H9 (cell line): ENCODE measurements around the gene NAPB. TPM values are rescaled to one million over a fixed set of nuclear protein-coding genes. Genes with fewer than 3 reads are reported as not detected.

Source experiments
- DNase-seq: peaks from one replicate; pipeline ENCODE4 v3.0.0-alpha.2; 2017
- H2AFZ ChIP-seq: one replicate; pipeline ENCODE4 v1.6.1; 2013; ENCODE audit warnings: mild to moderate bottlenecking, low read length, control low read depth, moderate library complexity
- H2AK5ac ChIP-seq: 2 replicates; pipeline ENCODE4 v1.6.1; 2013; ENCODE audit warnings: low read length, control low read depth, mixed read lengths; ENCODE audit not compliant: insufficient read length
- H2BK120ac ChIP-seq: one replicate; pipeline ENCODE4 v1.6.1; 2013; ENCODE audit warnings: low read depth, mild to moderate bottlenecking, low read length, control low read depth, inconsistent platforms; ENCODE audit not compliant: poor library complexity, severe bottlenecking
- H2BK12ac ChIP-seq: 2 replicates; pipeline ENCODE4 v1.6.1; 2013; ENCODE audit warnings: low read length, control low read depth, mixed read lengths, low read depth; ENCODE audit not compliant: insufficient read length
- H2BK15ac ChIP-seq: 2 replicates; pipeline ENCODE4 v1.6.1; 2013; ENCODE audit warnings: low read depth, low read length, control low read depth
- H2BK20ac ChIP-seq: one replicate; pipeline ENCODE4 v1.6.1; 2013; ENCODE audit warnings: low read depth, mild to moderate bottlenecking, low read length, control low read depth, inconsistent platforms; ENCODE audit not compliant: poor library complexity, severe bottlenecking
- H2BK5ac ChIP-seq: 2 replicates; pipeline ENCODE4 v1.6.1; 2013; ENCODE audit warnings: low read length, control low read depth, mixed read lengths; ENCODE audit not compliant: insufficient read length
- H3K14ac ChIP-seq: 2 replicates; pipeline ENCODE4 v1.6.1; 2013; ENCODE audit warnings: low read length, control low read depth; ENCODE audit not compliant: insufficient read depth
- H3K18ac ChIP-seq: 2 replicates; pipeline ENCODE4 v1.6.1; 2013; ENCODE audit warnings: low read depth, mild to moderate bottlenecking, mixed read lengths, low read length, control low read depth; ENCODE audit not compliant: insufficient read length
- H3K23ac ChIP-seq: 2 replicates; pipeline ENCODE4 v1.6.1; 2013; ENCODE audit warnings: low read length, control low read depth, mixed read lengths, low read depth; ENCODE audit not compliant: insufficient read length
- H3K23me2 ChIP-seq: 2 replicates; pipeline ENCODE4 v1.6.1; 2013; ENCODE audit warnings: low read depth, mild to moderate bottlenecking, mixed read lengths, low read length, control low read depth; ENCODE audit not compliant: insufficient read length, poor library complexity, severe bottlenecking
- H3K27ac ChIP-seq: 2 replicates; pipeline ENCODE4 v1.5.1; 2013; ENCODE audit warnings: low read length, control low read depth, mixed read lengths, low read depth; ENCODE audit not compliant: insufficient read length
- H3K27me3 ChIP-seq: 2 replicates; pipeline ENCODE4 v1.6.1; 2013; ENCODE audit warnings: low read length, control low read depth, inconsistent platforms; ENCODE audit not compliant: insufficient read depth
- H3K4ac ChIP-seq: 2 replicates; pipeline ENCODE4 v1.6.1; 2013; ENCODE audit warnings: low read depth, mild to moderate bottlenecking, control low read depth, inconsistent platforms, low read length, moderate library complexity
- H3K4me1 ChIP-seq: 2 replicates; pipeline ENCODE4 v1.6.1; 2013; ENCODE audit warnings: low read length, control low read depth, inconsistent platforms; ENCODE audit not compliant: insufficient read depth
- H3K4me2 ChIP-seq: 2 replicates; pipeline ENCODE4 v1.6.1; 2013; ENCODE audit warnings: low read length, control low read depth, mixed read lengths; ENCODE audit not compliant: insufficient read length, insufficient read depth
- H3K56ac ChIP-seq: 2 replicates; pipeline ENCODE4 v1.6.1; 2013; ENCODE audit warnings: low read depth, mild to moderate bottlenecking, mixed read lengths, low read length, control low read depth; ENCODE audit not compliant: insufficient read length
- H3K79me1 ChIP-seq: 2 replicates; pipeline ENCODE4 v1.6.1; 2013; ENCODE audit warnings: low read depth, mild to moderate bottlenecking, moderate library complexity, low read length, control low read depth, inconsistent platforms; ENCODE audit not compliant: insufficient read depth, poor library complexity, severe bottlenecking
- H3K79me2 ChIP-seq: 2 replicates; pipeline ENCODE4 v1.6.1; 2013; ENCODE audit warnings: low read length, control low read depth, inconsistent platforms; ENCODE audit not compliant: insufficient read depth
- H3K9ac ChIP-seq: 2 replicates; pipeline ENCODE4 v1.6.1; 2013; ENCODE audit warnings: low read length, control low read depth, mixed read lengths; ENCODE audit not compliant: insufficient read length; ENCODE audit errors: extremely low read depth
- H3K9me3 ChIP-seq: one replicate; pipeline ENCODE4 v1.6.1; 2013; ENCODE audit warnings: low read depth, low read length, inconsistent platforms; ENCODE audit not compliant: control insufficient read depth
- H3T11ph ChIP-seq: one replicate; pipeline ENCODE4 v1.6.1; 2013; ENCODE audit warnings: mild to moderate bottlenecking, low read length, control low read depth, inconsistent platforms
- H4K20me1 ChIP-seq: one replicate; pipeline ENCODE4 v1.6.1; 2013; ENCODE audit not compliant: control insufficient read depth, insufficient read length, insufficient read depth
- H4K5ac ChIP-seq: 2 replicates; pipeline ENCODE4 v1.6.1; 2013; ENCODE audit warnings: low read depth, mild to moderate bottlenecking, mixed read lengths, low read length, control low read depth; ENCODE audit not compliant: insufficient read length
- H4K8ac ChIP-seq: replicated peaks from 2 replicates; pipeline ENCODE4 v1.6.1; 2013; ENCODE audit warnings: low read length, control low read depth, mixed read lengths, low read depth; ENCODE audit not compliant: insufficient read length
- H4K91ac ChIP-seq: 2 replicates; pipeline ENCODE4 v1.6.1; 2013; ENCODE audit warnings: low read depth, mild to moderate bottlenecking, moderate library complexity, mixed read lengths, low read length, control low read depth; ENCODE audit not compliant: insufficient read length
- H3K27ac Mint-ChIP-seq, 3 experiments: 2 replicates in 2 of 3; 3 replicates in 1 of 3; pipeline ENCODE4 v1.8.0; 2020 to 2021; ENCODE audit warnings: mixed read lengths in 3 of 3, mild to moderate bottlenecking in 1 of 3, moderate library complexity in 1 of 3
- H3K27me3 Mint-ChIP-seq: 2 replicates; pipeline ENCODE4 v1.8.0; 2021; ENCODE audit warnings: low read depth, mild to moderate bottlenecking, moderate library complexity, mixed read lengths
- H3K36me3 Mint-ChIP-seq, 3 experiments: 2 replicates in 2 of 3; 3 replicates in 1 of 3; pipeline ENCODE4 v1.8.0; 2020 to 2021; ENCODE audit warnings: low read depth in 3 of 3, mixed read lengths in 3 of 3; ENCODE audit not compliant: insufficient read depth in 1 of 3
- H3K4me1 Mint-ChIP-seq, 2 experiments: 2 replicates each; pipeline ENCODE4 v1.8.0; 2020; ENCODE audit warnings: mixed read lengths in 2 of 2
- H3K4me3 Mint-ChIP-seq, 2 experiments: 2 replicates in 1 of 2; 3 replicates in 1 of 2; pipeline ENCODE4 v1.8.0; 2020 to 2021; ENCODE audit warnings: mild to moderate bottlenecking in 2 of 2, mixed read lengths in 2 of 2, moderate library complexity in 1 of 2
- H3K9me3 Mint-ChIP-seq, 2 experiments: 2 replicates in 1 of 2; 3 replicates in 1 of 2; pipeline ENCODE4 v1.8.0; 2020; ENCODE audit warnings: mild to moderate bottlenecking in 2 of 2, mixed read lengths in 2 of 2, moderate library complexity in 1 of 2
- CTCF ChIP-seq: fragments of 200-600 bp; sonication (generic); conservative IDR thresholded peaks from 3 replicates; pipeline ENCODE4 v1.8.0; 2021; ENCODE audit warnings: antibody characterized with exemption, mild to moderate bottlenecking
- WGBS: extraction: QIAGEN DNeasy Blood & Tissue Kit; methylation state at CpG from one replicate; pipeline ENCODE4 v1.1.7; 2013; ENCODE audit warnings: missing lambda C conversion rate, low lambda C conversion rate, mixed read lengths; ENCODE audit not compliant: insufficient read length; ENCODE audit errors: extremely low coverage; 5-methylcytosine and 5-hydroxymethylcytosine counted together
- total RNA-seq: library from RNA; stranded (reverse); gene quantifications from 2 replicates; pipeline ENCODE4 v1.2.1, GENCODE V29; 2021

The NAPB gene
- total RNA-seq, 1 experiment from 2014 or later: 10.4 TPM

GRCh38 chr20:23434521-23435313 lies 13.4 kb upstream of the NAPB start:
- no peaks in the 10 kb centered on the region for H3K23me2 ChIP-seq
- H3K9ac ChIP-seq: no peak overlapping the region
- H2BK5ac ChIP-seq: no peak overlapping the region
- no peak overlapping the region for H4K8ac ChIP-seq
- no peak overlapping the region for H3K18ac ChIP-seq
- no peak overlapping the region for H2AFZ ChIP-seq
- Mint-ChIP-seq H3K36me3 (no peaks in the 10 kb centered on the region), H3K27me3 (no peaks in the 10 kb centered on the region; the same call in 1 of the 2 replicates), H3K4me3 (no peak overlapping the region), H3K4me1 (peaks cover 0 to 4% of the 10 kb centered on the region in 2 experiments; a peak in 1 of 4 replicates), H3K27ac (no peak overlapping the region), H3K9me3 (no peaks in the 10 kb centered on the region)
- no peak overlapping the region for H4K5ac ChIP-seq
- H3K27ac ChIP-seq: no peak overlapping the region
- no peaks in the 10 kb centered on the region for H3K9me3 ChIP-seq
- no peaks in the 10 kb centered on the region for H3K79me1 ChIP-seq
- no peak overlapping the region for H3K4me2 ChIP-seq
- no peaks in the 10 kb centered on the region for H4K20me1 ChIP-seq
- H3K4ac ChIP-seq: no peak overlapping the region
- no peak overlapping the region for H2AK5ac ChIP-seq
- no CpG with 5 or more reads among the region's 7 CpGs for WGBS
- no peak overlapping the region for H3T11ph ChIP-seq
- H3K4me1 ChIP-seq: no peaks in the 10 kb centered on the region
- H2BK20ac ChIP-seq: no peak overlapping the region
- no peak overlapping the region for H2BK12ac ChIP-seq
- H3K27me3 ChIP-seq: no peaks in the 10 kb centered on the region
- no peak for TF ChIP-seq CTCF
- no peak overlapping the region for H3K56ac ChIP-seq
- no peak overlapping the region for H2BK15ac ChIP-seq
- no peak overlapping the region for H3K23ac ChIP-seq
- DNase-seq: no peak
- H2BK120ac ChIP-seq: no peak overlapping the region
- no peak overlapping the region for H3K14ac ChIP-seq
- H3K79me2 ChIP-seq: no peaks in the 10 kb centered on the region
- no peak overlapping the region for H4K91ac ChIP-seq
